HEK293 (cell line): ENCODE results near the gene FGD5.

Source experiments
- CTCF ChIA-PET: fragments of 350-600 bp; formaldehyde crosslinking; extraction: SDS; loops from one replicate; lab custom pipeline; 2021; ENCODE audit warnings: antibody characterized with exemption; lab: Yijun Ruan, JAX
- POLR2A ChIA-PET: fragments of 300-600 bp; formaldehyde crosslinking; extraction: SDS; loops from one replicate; lab custom pipeline; 2020; ENCODE audit warnings: antibody characterized with exemption, inconsistent platforms; lab: Yijun Ruan, JAX
- H3K27ac ChIP-seq: fragments of 200-500 bp; sonication (Bioruptor generic); 2 replicates; pipeline ENCODE4 v1.5.1; 2014; ENCODE audit warnings: low read depth, low read length, control low read depth, inconsistent platforms; ENCODE audit errors: extremely low read depth
- H3K36me3 ChIP-seq, 2 experiments: fragments of 200-500 bp in 1 of 2; sonication (Bioruptor generic) in 1 of 2; 1 replicate in 1 of 2; 2 replicates in 1 of 2; pipeline ENCODE4 v1.5.1; 2014 to 2017; ENCODE audit warnings: inconsistent platforms in 2 of 2, low read length in 2 of 2; ENCODE audit not compliant: control insufficient read depth in 2 of 2, insufficient read depth in 1 of 2
- H3K4me1 ChIP-seq: fragments of 200-500 bp; sonication (Bioruptor generic); 2 replicates; pipeline ENCODE4 v1.5.1; 2014; ENCODE audit warnings: mild to moderate bottlenecking, low read length, inconsistent platforms; ENCODE audit not compliant: control insufficient read depth, insufficient read depth
- H3K4me3 ChIP-seq: 2 replicates; pipeline ENCODE4 v1.5.1; 2011; ENCODE audit warnings: low read depth, mild to moderate bottlenecking, control low read depth, low read length, moderate library complexity
- H3K9me3 ChIP-seq: fragments of 200-500 bp; sonication (Bioruptor generic); 2 replicates; pipeline ENCODE4 v1.5.1; 2014; ENCODE audit warnings: low read depth, low read length, inconsistent platforms; ENCODE audit not compliant: control insufficient read depth, insufficient read depth
- GLI2 ChIP-seq: fragments of 450-650 bp; formaldehyde crosslinking; IDR thresholded peaks from 2 replicates; pipeline ENCODE4; 2017; ENCODE audit warnings: missing biosample characterization, missing genetic modification characterization, low read depth, borderline replicate concordance
- HOXA7 ChIP-seq: sonication (generic); formaldehyde crosslinking; IDR thresholded peaks from 2 replicates; pipeline ENCODE4 v1.8.1; 2022; ENCODE audit warnings: missing genetic modification reagents, borderline replicate concordance
- KLF9 ChIP-seq: fragments of 450-650 bp; formaldehyde crosslinking; IDR thresholded peaks from 2 replicates; pipeline ENCODE4 v1.5.1; 2016; ENCODE audit warnings: missing biosample characterization, missing genetic modification characterization, low read depth
- MYNN ChIP-seq: fragments of 450-650 bp; formaldehyde crosslinking; IDR thresholded peaks from 2 replicates; pipeline ENCODE4 v1.5.1; 2016; ENCODE audit warnings: missing biosample characterization, missing genetic modification characterization, borderline replicate concordance
- MZF1 ChIP-seq: fragments of 450-650 bp; formaldehyde crosslinking; IDR thresholded peaks from 2 replicates; pipeline ENCODE4 v1.5.1; 2017; ENCODE audit warnings: missing biosample characterization, missing genetic modification characterization, borderline replicate concordance
- ZBTB1 ChIP-seq: fragments of 450-650 bp; formaldehyde crosslinking; IDR thresholded peaks from 2 replicates; pipeline ENCODE4 v1.5.1; 2016; ENCODE audit warnings: missing biosample characterization, missing genetic modification characterization
- ZFHX2 ChIP-seq: fragments of 450-650 bp; formaldehyde crosslinking; conservative IDR thresholded peaks from 2 replicates; pipeline ENCODE4 v1.5.1; 2016; ENCODE audit warnings: missing biosample characterization, missing genetic modification characterization
- ZNF16 ChIP-seq: fragments of 450-650 bp; formaldehyde crosslinking; IDR thresholded peaks from 2 replicates; pipeline ENCODE4 v1.5.1; 2016; ENCODE audit warnings: low read depth, missing biosample characterization, missing genetic modification characterization
- ZNF202 ChIP-seq: fragments of 450-650 bp; formaldehyde crosslinking; IDR thresholded peaks from 2 replicates; pipeline ENCODE4 v1.5.1; 2016; ENCODE audit warnings: missing biosample characterization, missing genetic modification characterization, borderline replicate concordance
- ZNF211 ChIP-seq: fragments of 450-650 bp; formaldehyde crosslinking; IDR thresholded peaks from 2 replicates; pipeline ENCODE4 v1.5.1; 2016; ENCODE audit warnings: low read depth, missing biosample characterization, missing genetic modification characterization
- ZNF239 ChIP-seq: fragments of 450-650 bp; formaldehyde crosslinking; IDR thresholded peaks from 2 replicates; pipeline ENCODE4 v1.5.1; 2016; ENCODE audit warnings: missing biosample characterization, missing genetic modification characterization
- ZNF292 ChIP-seq: fragments of 450-650 bp; formaldehyde crosslinking; IDR thresholded peaks from 2 replicates; pipeline ENCODE4 v1.5.1; 2016; ENCODE audit warnings: low read depth, missing biosample characterization, missing genetic modification characterization, borderline replicate concordance
- ZNF37A ChIP-seq: fragments of 450-650 bp; IDR thresholded peaks from 2 replicates; pipeline ENCODE4 v1.5.1; 2018; ENCODE audit warnings: missing biosample characterization, missing genetic modification characterization
- ZNF660 ChIP-seq: fragments of 450-650 bp; IDR thresholded peaks from 2 replicates; pipeline ENCODE4 v1.5.1; 2018; ENCODE audit warnings: missing biosample characterization, mild to moderate bottlenecking, missing genetic modification characterization
- ZNF785 ChIP-seq: fragments of 450-650 bp; formaldehyde crosslinking; IDR thresholded peaks from 2 replicates; pipeline ENCODE4 v1.5.1; 2016; ENCODE audit warnings: missing biosample characterization, missing genetic modification characterization
- TF ChIP-seq, protein P1 (sequence below): fragments of 450-650 bp; formaldehyde crosslinking; IDR thresholded peaks from 2 replicates; pipeline ENCODE4 v1.5.1; 2017; ENCODE audit warnings: missing biosample characterization, missing genetic modification characterization
- TF ChIP-seq, protein P2 (sequence below): fragments of 450-650 bp; formaldehyde crosslinking; IDR thresholded peaks from 2 replicates; pipeline ENCODE4 v1.5.1; 2016; ENCODE audit warnings: missing biosample characterization, missing genetic modification characterization, low read depth
- TF ChIP-seq, protein P3 (sequence below): fragments of 450-650 bp; formaldehyde crosslinking; IDR thresholded peaks from 2 replicates; pipeline ENCODE4 v1.5.1; 2016; ENCODE audit warnings: missing biosample characterization, missing genetic modification characterization

The FGD5 gene

DNA sequence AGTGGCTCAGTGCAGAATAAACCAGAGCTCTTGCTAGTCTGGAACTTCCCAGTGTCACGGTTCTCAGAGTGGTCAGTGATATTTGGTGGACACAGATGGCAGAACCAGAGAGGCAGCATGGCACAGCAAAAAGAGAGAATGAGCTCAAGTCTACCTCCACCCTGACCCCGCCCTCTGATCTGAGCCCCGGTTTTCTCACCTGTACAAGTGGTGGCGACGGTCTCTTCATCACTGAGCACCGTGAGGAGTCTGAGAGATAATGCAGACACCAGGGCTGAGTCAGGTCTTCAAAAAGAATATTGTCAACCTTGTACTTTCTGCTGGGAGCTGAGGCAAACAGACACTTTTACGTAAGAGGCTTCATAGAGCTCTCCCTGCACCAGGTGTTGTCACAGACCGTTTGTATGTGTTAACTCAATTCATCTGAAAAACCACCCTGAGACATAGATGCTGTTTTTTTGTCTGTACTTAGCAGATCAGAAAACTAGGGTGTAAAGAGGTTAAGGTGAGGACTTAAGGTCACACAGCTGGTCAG lies 13.2 kb downstream of the FGD5 start:
- ChIA-PET POLR2A (no interaction called here), CTCF (interaction anchor here (0.6 kb wide), 1 partner anchor 10 kb away, joined by 3 read pairs; no protein-coding TSS in a partner anchor)
- Histone ChIP-seq H3K4me3 (no peak overlapping the region), H3K27ac (no peak overlapping the region), H3K4me1 (peaks cover 12% of the 10 kb centered on the region), H3K36me3 (no peaks in the 10 kb centered on the region), H3K9me3 (no peaks in the 10 kb centered on the region)
- TF ChIP-seq ZNF211 (tag by site-specific recombination), result no peak
- TF ChIP-seq ZBTB1, result no peak
- TF ChIP-seq ZFHX2 (tag by site-specific recombination), result no peak
- no peak for TF ChIP-seq ZNF239
- TF ChIP-seq ZNF202 (tag by site-specific recombination), result no peak
- TF ChIP-seq ZNF16 (tag by site-specific recombination), result no peak
- TF ChIP-seq HOXA7 (CRISPR knock-in tag), result no peak
- TF ChIP-seq ZNF37A (tag by site-specific recombination), result no peak
- TF ChIP-seq ZNF660 (tag by site-specific recombination), result no peak
- TF ChIP-seq GLI2 (tag by site-specific recombination), result no peak
- TF ChIP-seq KLF9 (tag by site-specific recombination), result no peak
- TF ChIP-seq ZNF785 (tag by site-specific recombination), result no peak
- TF ChIP-seq, protein P1, sequence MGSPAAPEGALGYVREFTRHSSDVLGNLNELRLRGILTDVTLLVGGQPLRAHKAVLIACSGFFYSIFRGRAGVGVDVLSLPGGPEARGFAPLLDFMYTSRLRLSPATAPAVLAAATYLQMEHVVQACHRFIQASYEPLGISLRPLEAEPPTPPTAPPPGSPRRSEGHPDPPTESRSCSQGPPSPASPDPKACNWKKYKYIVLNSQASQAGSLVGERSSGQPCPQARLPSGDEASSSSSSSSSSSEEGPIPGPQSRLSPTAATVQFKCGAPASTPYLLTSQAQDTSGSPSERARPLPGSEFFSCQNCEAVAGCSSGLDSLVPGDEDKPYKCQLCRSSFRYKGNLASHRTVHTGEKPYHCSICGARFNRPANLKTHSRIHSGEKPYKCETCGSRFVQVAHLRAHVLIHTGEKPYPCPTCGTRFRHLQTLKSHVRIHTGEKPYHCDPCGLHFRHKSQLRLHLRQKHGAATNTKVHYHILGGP (tag by site-specific recombination), result no peak
- TF ChIP-seq MZF1 (tag by site-specific recombination), result no peak
- TF ChIP-seq ZNF292 (tag by site-specific recombination), result no peak

DNA sequence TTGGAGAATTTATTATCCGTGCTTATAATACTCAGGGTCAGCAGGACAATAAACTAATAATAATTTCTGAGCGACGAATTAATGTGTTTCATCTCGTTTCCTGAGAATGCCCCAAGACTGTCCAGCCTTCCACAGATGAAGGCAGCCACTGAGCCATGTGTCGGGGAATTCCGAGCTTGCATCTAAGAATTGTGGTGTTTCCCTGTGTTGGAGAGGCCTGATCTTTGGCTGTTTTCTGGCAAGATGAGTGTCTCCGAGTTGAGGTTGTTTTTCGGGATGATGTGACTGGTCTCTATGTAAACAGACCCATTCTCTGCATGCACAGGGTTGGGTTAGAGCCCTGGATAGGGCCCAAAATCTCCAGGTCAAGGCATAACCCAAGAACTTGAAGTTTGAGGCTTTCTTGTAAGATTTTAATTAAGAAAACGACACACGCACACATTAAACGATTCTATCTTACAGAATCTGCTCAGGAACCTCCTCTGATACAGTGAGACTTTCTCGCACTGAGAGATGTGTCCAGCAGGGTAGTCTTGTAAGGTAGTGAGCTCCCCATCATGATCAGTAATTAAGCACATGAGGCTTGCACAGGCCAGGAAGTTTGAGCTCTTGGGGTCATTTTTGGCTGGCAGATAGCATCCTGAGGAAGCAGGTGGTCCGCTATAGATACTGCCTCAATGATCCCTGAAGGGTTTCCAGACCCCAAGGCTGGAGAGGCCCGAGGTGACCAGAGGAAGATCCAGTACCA lies 14.4 kb downstream of the FGD5 start:
- H3K9me3 ChIP-seq, result no peaks in the 10 kb centered on the region
- no peak overlapping the region for H3K27ac ChIP-seq
- peaks cover 9% of the 10 kb centered on the region for H3K4me1 ChIP-seq
- TF ChIP-seq MYNN (tag by site-specific recombination), result no peak
- TF ChIP-seq, protein P2, sequence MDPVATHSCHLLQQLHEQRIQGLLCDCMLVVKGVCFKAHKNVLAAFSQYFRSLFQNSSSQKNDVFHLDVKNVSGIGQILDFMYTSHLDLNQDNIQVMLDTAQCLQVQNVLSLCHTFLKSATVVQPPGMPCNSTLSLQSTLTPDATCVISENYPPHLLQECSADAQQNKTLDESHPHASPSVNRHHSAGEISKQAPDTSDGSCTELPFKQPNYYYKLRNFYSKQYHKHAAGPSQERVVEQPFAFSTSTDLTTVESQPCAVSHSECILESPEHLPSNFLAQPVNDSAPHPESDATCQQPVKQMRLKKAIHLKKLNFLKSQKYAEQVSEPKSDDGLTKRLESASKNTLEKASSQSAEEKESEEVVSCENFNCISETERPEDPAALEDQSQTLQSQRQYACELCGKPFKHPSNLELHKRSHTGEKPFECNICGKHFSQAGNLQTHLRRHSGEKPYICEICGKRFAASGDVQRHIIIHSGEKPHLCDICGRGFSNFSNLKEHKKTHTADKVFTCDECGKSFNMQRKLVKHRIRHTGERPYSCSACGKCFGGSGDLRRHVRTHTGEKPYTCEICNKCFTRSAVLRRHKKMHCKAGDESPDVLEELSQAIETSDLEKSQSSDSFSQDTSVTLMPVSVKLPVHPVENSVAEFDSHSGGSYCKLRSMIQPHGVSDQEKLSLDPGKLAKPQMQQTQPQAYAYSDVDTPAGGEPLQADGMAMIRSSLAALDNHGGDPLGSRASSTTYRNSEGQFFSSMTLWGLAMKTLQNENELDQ (tag by site-specific recombination), result no peak
- TF ChIP-seq, protein P3, sequence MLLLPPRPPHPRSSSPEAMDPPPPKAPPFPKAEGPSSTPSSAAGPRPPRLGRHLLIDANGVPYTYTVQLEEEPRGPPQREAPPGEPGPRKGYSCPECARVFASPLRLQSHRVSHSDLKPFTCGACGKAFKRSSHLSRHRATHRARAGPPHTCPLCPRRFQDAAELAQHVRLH (tag by site-specific recombination), result 0 out of 2 replicates have a peak, but pooled peaks have one; percentile 53
- ChIA-PET CTCF (interaction anchor here (1.4 kb wide), 1 partner anchor 42 kb away, joined by 4 read pairs; no protein-coding TSS in a partner anchor), POLR2A (no interaction called here)
- H3K4me3 ChIP-seq, result no peak overlapping the region
- no peaks in the 10 kb centered on the region for H3K36me3 ChIP-seq
